Common myeloid progenitor, CD34-positive (primary cell): ENCODE results near the gene DACT3.
A peak's percentile ranks its signal among the peaks of the same experiment; 100 is the strongest.

ENCODE experiments used
- CTCF ChIA-PET: fragments of 350-600 bp; sonication (Branson Sonifier 250); formaldehyde crosslinking; loops from one replicate; lab custom pipeline; 2021; ENCODE audit warnings: antibody characterized with exemption; lab: Charles Lee
- POLR2A ChIA-PET: fragments of 350-600 bp; sonication (Branson Sonifier 250); formaldehyde crosslinking; loops from one replicate; lab custom pipeline; 2021; ENCODE audit warnings: antibody characterized with exemption; lab: Charles Lee
- DNase-seq, 3 donors: peaks; one replicate each; pipeline versions ENCODE4 v3.0.0 to v3.0.0-alpha.2; 2013
- H3K27ac ChIP-seq, 2 experiments: 1 replicate in 1 of 2; 2 replicates in 1 of 2; pipeline ENCODE4 v1.7.0; 2013; ENCODE audit warnings: inconsistent platforms in 2 of 2, low read length in 2 of 2, mild to moderate bottlenecking in 2 of 2, low read depth in 1 of 2, moderate library complexity in 1 of 2; ENCODE audit not compliant: severe bottlenecking in 2 of 2, insufficient read depth in 1 of 2, poor library complexity in 1 of 2
- H3K27me3 ChIP-seq, 5 experiments: replicated peaks in 2 of 5; 1 replicate in 3 of 5; 2 replicates in 2 of 5; pipeline versions ENCODE4 v1.6.1 to v1.7.0; 2013; ENCODE audit warnings: low read length in 4 of 5, mild to moderate bottlenecking in 2 of 5, moderate library complexity in 2 of 5, inconsistent platforms in 1 of 5; ENCODE audit not compliant: insufficient read depth in 5 of 5, control insufficient read depth in 4 of 5
- H3K36me3 ChIP-seq, 4 experiments: 1 replicate in 2 of 4; 2 replicates in 2 of 4; pipeline versions ENCODE4 v1.6.1 to v1.7.0; 2013; ENCODE audit warnings: low read length in 3 of 4, control low read depth in 1 of 4, mild to moderate bottlenecking in 1 of 4; ENCODE audit not compliant: control insufficient read depth in 4 of 4, insufficient read depth in 4 of 4
- H3K4me1 ChIP-seq, 4 experiments: 1 replicate in 3 of 4; 2 replicates in 1 of 4; pipeline versions ENCODE4 v1.6.1 to v1.7.1; 2013; ENCODE audit warnings: low read length in 3 of 4, mild to moderate bottlenecking in 3 of 4, control low read depth in 1 of 4, inconsistent platforms in 1 of 4, moderate library complexity in 1 of 4; ENCODE audit not compliant: control insufficient read depth in 4 of 4, insufficient read depth in 4 of 4; ENCODE audit errors: control extremely low read depth in 1 of 4
- H3K4me3 ChIP-seq, 7 experiments: 1 replicate in 4 of 7; 2 replicates in 3 of 7; pipeline versions ENCODE4 v1.5.1 to v1.7.0; 2013; ENCODE audit warnings: mild to moderate bottlenecking in 7 of 7, low read length in 6 of 7, moderate library complexity in 6 of 7, inconsistent platforms in 2 of 7, low read depth in 2 of 7, control low read depth in 1 of 7; ENCODE audit not compliant: insufficient read depth in 4 of 7, control insufficient read depth in 1 of 7; ENCODE audit errors: extremely low read depth in 1 of 7
- H3K9me3 ChIP-seq, 5 experiments: 1 replicate in 4 of 5; 2 replicates in 1 of 5; pipeline versions ENCODE4 v1.6.1 to v1.7.1; 2013; ENCODE audit warnings: low read length in 4 of 5, mild to moderate bottlenecking in 2 of 5, inconsistent platforms in 1 of 5, low read depth in 1 of 5, moderate library complexity in 1 of 5; ENCODE audit not compliant: control insufficient read depth in 4 of 5, insufficient read depth in 2 of 5; ENCODE audit errors: control extremely low read depth in 1 of 5
- WGBS: methylation state at CpG from one replicate; pipeline ENCODE4 v1.1.5; 2013; ENCODE audit not compliant: insufficient coverage; 5-methylcytosine and 5-hydroxymethylcytosine counted together

DACT3 gene

DNA sequence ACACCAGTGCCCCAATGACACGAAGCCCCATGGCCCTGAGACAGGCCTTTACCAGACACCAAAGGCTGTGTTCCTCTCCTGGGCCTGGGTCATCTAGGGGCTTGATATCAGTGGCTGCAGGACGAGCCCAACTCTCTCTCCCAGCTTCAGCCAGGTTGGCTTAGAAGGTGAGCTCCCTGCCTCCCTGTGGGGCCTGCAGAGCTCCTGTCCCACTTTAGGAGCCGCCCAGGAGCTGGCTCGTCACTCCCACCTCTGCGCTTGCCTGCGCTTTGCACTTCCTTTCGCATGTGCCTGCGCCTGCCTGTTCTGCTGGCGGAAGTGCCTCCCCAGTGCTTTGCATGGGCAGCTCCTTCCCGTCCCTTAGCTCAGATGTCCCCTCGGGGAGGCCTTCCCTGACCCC is 55.0 kb downstream of the DACT3 start:
- Histone ChIP-seq H3K36me3 (peaks cover 18 to 60% (median 53%) of the 10 kb centered on the region in 4 experiments), H3K4me1 (peaks cover 0 to 32% (median 28%) of the 10 kb centered on the region in 4 experiments), H3K27ac (no peak overlapping the region), H3K27me3 (no peaks in the 10 kb centered on the region), H3K4me3 (no peak overlapping the region), H3K9me3 (no peaks in the 10 kb centered on the region)
- CTCF ChIA-PET, result interaction anchor here (1.1 to 3.1 kb wide), 7 partner anchors 9 to 68 kb away, joined by 3 to 13 read pairs (median 7); partner anchors contain the start of gene DACT3
- WGBS, result 97% methylated on average over 10 of the region's 11 CpGs
- POLR2A ChIA-PET, result interaction anchor here (0.6 kb wide), 1 partner anchor 750 kb away, joined by 9 read pairs; no protein-coding TSS in a partner anchor
- DNase-seq, result no peak

DNA sequence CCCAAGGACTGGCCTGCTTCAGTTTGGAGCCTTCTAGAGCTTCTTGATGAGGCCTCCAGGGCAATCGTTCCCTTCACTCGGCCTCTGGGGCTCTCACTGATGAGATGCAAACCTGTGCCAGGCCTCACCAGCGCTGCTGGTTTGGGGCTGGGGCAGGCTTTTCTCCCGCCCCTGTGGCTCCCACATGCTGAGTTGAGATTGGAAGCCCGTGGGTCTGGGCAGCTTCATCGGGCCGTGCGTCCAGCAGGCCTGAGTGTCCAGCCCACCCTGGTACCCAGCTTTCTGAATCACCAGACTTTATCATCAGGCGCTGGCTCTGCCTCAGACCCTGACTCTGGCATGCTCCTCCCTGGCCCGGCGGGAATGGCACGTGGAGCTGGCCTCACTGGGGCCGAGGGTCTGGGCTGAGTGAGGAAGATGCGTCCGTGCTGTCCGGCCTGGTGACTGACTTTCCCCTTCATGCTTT is 55.6 kb downstream of the DACT3 start:
- Histone ChIP-seq H3K4me1 (peaks cover 0 to 27% (median 25%) of the 10 kb centered on the region in 4 experiments), H3K9me3 (no peaks in the 10 kb centered on the region), H3K36me3 (peaks cover 18 to 55% (median 47%) of the 10 kb centered on the region in 4 experiments), H3K27me3 (no peaks in the 10 kb centered on the region), H3K27ac (no peak overlapping the region), H3K4me3 (no peak overlapping the region)
- ChIA-PET CTCF (interaction anchor here (1.1 to 3.1 kb wide), 5 partner anchors 9 to 56 kb away, joined by 3 to 13 read pairs (median 7); partner anchors contain the start of gene DACT3), POLR2A (no interaction called here)
- WGBS, result 95% methylated on average over 14 of the region's 16 CpGs
- DNase-seq, result no peak

DNA sequence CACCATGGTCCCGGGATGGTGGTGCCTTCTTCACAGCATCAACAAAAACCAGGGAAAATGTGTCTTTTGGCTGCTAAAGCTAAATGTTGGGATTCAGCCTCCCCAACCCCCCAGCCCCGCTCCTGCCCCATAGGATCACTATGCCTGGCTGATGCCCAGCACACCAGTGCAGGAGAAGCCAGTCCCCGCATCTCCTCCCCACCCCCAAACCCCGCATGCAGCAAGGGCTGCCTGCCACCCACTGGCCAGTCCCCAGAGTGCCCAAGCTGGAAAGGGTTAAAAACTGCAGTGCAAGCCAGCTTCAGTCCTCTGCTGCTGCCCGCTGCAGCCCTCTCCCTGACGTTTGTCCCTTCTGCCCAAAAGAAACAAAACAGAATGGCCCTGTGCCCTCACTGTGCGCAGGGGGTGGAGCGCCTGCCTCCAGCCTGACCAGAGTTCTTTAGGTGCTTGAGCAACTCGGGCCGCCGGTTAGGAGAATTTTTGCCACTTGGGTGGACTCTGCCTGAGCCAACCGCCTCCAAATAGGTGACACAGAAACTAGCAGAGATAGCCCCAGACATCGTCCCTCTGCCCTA is 56.1 kb downstream of the DACT3 start:
- POLR2A ChIA-PET, result no interaction called here
- CTCF ChIA-PET, result interaction anchor here (1.9 to 3.1 kb wide), 3 partner anchors 10 to 57 kb away, joined by 4 to 13 read pairs (median 9); partner anchors contain the start of gene DACT3
- 98% methylated on average over 11 of the region's 13 CpGs for WGBS
- peaks cover 0 to 29% (median 28%) of the 10 kb centered on the region in 4 experiments for H3K4me1 ChIP-seq
- DNase-seq, result no peak
- H3K9me3 ChIP-seq, result no peaks in the 10 kb centered on the region
- no peaks in the 10 kb centered on the region for H3K27me3 ChIP-seq
- peaks cover 18 to 50% (median 43%) of the 10 kb centered on the region in 4 experiments for H3K36me3 ChIP-seq
- no peak overlapping the region for H3K27ac ChIP-seq
- H3K4me3 ChIP-seq, result no peak overlapping the region

- peaks cover 18 to 40% (median 35%) of the 10 kb centered on the region in 4 experiments for H3K36me3 ChIP-seq
- peaks cover 0 to 5% (median 2%) of the 10 kb centered on the region in 5 experiments for H3K9me3 ChIP-seq
- H3K27ac ChIP-seq, result no peak overlapping the region
- CTCF ChIA-PET, result interaction anchor here (1.5 to 4.9 kb wide), 4 partner anchors 8 to 59 kb away, joined by 3 to 24 read pairs (median 12); partner anchors contain the start of gene DACT3
- peaks cover 0 to 29% (median 28%) of the 10 kb centered on the region in 4 experiments for H3K4me1 ChIP-seq
- no peak for DNase-seq
- H3K4me3 ChIP-seq, result peak overlapping the region in 2 of 7 experiments; percentile 9 to 98
- POLR2A ChIA-PET, result interaction anchor here (2.1 kb wide), 1 partner anchor 8 kb away, joined by 9 read pairs; no protein-coding TSS in a partner anchor
- 96% methylated on average over 8 of the region's 9 CpGs for WGBS
- H3K27me3 ChIP-seq, result no peaks in the 10 kb centered on the region
Observed at GRCh38 chr19:46603752-46604231, 57.2 kb downstream of the DACT3 start.

GRCh38 chr19:46603195-46603637 is 57.8 kb downstream of the DACT3 start:
- H3K9me3 ChIP-seq, result peaks cover 0 to 6% (median 3%) of the 10 kb centered on the region in 5 experiments
- H3K4me1 ChIP-seq, result peaks cover 0 to 29% (median 28%) of the 10 kb centered on the region in 4 experiments
- 70% methylated on average over 2 of the region's 2 CpGs for WGBS
- H3K27me3 ChIP-seq, result no peaks in the 10 kb centered on the region
- CTCF ChIA-PET, result interaction anchor here (0.8 to 4.9 kb wide), 5 partner anchors 8 to 102 kb away, joined by 3 to 24 read pairs (median 12); partner anchors contain the start of gene DACT3
- H3K27ac ChIP-seq, result peak overlapping the region in 1 of 2 experiments; percentile 100
- peak in 1 of 3 donors; percentile 41 for DNase-seq
- POLR2A ChIA-PET, result interaction anchor here (2.1 kb wide), 1 partner anchor 8 kb away, joined by 9 read pairs; no protein-coding TSS in a partner anchor
- H3K36me3 ChIP-seq, result peaks cover 12 to 34% (median 29%) of the 10 kb centered on the region in 4 experiments
- H3K4me3 ChIP-seq, result peak overlapping the region in 6 of 7 experiments; percentile 87 to 100 (median 96)

DNA sequence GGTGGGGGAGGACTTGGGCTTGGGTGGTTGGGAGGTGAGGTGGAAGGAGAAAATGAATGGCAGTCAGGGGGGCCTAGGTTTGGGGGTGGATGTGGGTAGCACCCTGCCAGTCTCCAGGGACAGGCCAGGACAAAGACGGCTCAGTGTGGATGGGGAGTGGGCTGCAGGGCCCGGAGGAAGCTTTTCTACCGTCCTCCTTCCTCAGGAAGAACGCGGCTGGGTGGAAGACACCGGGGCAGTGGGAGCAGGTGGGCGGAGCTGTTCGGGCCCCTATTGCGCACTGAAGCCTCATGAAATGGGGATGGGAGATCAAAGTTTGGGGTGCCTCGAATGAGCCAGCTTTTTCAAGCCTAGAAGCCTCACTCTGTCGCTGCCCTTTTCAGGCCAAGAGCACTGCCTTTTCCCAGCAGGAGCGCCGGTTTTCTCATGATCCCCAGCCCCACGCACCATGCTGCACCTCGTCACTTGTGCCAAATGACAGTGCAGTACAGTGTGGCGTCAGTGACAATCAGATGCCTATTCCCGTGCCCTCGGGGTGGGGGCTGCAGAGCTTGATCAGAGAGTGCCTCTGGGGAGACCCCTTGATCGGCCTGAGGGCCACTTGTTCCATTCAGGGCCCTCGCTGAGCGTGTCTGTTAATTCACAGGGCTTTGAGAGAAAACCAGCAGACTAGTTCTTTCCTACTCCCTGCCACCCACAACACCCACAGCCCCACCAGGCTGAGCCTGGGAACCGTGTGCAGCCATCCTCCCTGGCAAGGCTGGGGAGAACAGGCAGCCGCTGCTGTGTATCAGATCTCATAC is 58.4 kb downstream of the DACT3 start:
- CTCF ChIA-PET, result interaction anchor here (0.7 to 4.9 kb wide), 7 partner anchors 9 to 137 kb away, joined by 3 to 24 read pairs (median 3); partner anchors contain the start of gene DACT3
- H3K4me3 ChIP-seq, result peak overlapping the region; percentile 25 to 100 (median 95)
- peaks cover 0 to 29% (median 28%) of the 10 kb centered on the region in 4 experiments for H3K4me1 ChIP-seq
- POLR2A ChIA-PET, result interaction anchor here (2.1 kb wide), 1 partner anchor 9 kb away, joined by 9 read pairs; no protein-coding TSS in a partner anchor
- WGBS, result 32% methylated on average over 18 of the region's 23 CpGs
- H3K27ac ChIP-seq, result peak overlapping the region in 1 of 2 experiments; percentile 100
- no peaks in the 10 kb centered on the region for H3K27me3 ChIP-seq
- peaks cover 9 to 28% (median 23%) of the 10 kb centered on the region in 4 experiments for H3K36me3 ChIP-seq
- peaks cover 0 to 6% (median 3%) of the 10 kb centered on the region in 5 experiments for H3K9me3 ChIP-seq
- DNase-seq, result no peak
